Neural progenitor cell (in vitro differentiated cells): Measurements from ENCODE around the gene IFTAP.

Experiments used
- CTCF ChIP-seq: fragments of 200-600 bp; sonication (generic); IDR thresholded peaks from 2 replicates; pipeline ENCODE4 v1.5.1; 2017; ENCODE audit warnings: antibody characterized with exemption, mild to moderate bottlenecking
- EZH2 ChIP-seq: fragments of 200-600 bp; sonication (generic); IDR thresholded peaks from 2 replicates; pipeline ENCODE4 v1.6.1; 2017; ENCODE audit warnings: antibody characterized with exemption, mild to moderate bottlenecking, moderate library complexity
- EZH2phosphoT487 ChIP-seq: fragments of 200-600 bp; sonication (generic); IDR thresholded peaks from 2 replicates; pipeline ENCODE4 v1.6.1; 2017; ENCODE audit warnings: antibody characterized with exemption

DNA sequence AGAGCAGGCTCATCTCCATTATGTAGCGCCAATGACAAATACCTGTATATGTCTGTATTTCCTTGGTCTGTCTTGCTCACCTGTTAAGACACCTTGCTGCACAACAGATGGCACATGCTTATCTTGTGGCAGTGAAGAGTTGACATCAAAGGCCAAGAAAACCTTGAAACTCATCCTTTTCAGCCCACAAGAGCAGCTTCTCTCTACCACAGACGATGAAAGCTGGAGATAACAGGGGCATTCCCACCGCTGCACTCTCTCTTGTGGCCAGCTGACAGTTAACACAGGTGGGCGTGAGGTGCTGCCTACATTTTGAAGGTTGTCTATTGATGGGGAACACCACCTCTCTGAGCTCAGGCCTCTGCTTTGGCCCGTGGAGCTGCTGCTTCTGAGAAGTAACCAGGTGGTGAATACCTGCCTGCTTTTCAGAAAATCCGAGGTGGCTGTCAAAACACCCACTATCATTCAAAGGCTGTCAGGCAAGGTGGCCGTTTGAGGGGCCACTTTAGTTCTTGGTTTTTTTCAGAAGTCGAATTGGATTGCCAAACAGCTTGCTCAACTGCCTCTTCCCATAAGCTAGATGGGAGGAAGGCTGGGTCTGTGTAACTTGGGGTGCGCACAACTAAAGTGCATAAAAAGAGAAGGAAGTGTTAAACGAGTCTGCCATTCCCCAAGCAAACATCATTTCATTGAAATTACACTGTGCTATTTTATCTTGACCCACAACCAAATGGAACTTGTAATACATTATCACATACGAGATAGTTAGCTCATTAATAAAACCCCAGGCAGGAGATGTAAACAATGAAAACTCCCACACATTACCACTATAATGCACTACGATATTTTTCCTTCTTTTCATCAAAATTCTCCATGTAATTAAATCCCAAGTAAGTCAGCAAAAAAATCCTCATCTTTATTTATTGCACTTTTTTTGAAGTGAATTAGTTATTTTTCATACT is 90.8 kb downstream of the IFTAP start:
- no peak for TF ChIP-seq EZH2
- no peak for TF ChIP-seq CTCF
- TF ChIP-seq EZH2phosphoT487, result no peak
